Measurements from ENCODE around the gene FRG2B.
"Not testable (repeated sequence)": the region's sequence is repeated elsewhere in the genome, so short reads cannot be mapped to it uniquely, and the experiment has no call there.

Gene FRG2B

GRCh38 chr10:133622544-133622943 is 4.1 kb downstream of the FRG2B start:
- not testable (repeated sequence) for DNase-seq (ENCODE audit: low spot score); ATAC-seq (ENCODE audit: low read depth); H3K9me3 ChIP-seq (ENCODE audit: severe bottlenecking); H3K4me1 ChIP-seq (ENCODE audit: insufficient read depth, poor library complexity, severe bottlenecking); H3K27ac ChIP-seq (ENCODE audit: poor library complexity, severe bottlenecking); H3K36me3 ChIP-seq (ENCODE audit: low read depth); H3K4me3 ChIP-seq (ENCODE audit: severe bottlenecking)
- peaks cover 12% of the 10 kb centered on the region for H3K27me3 ChIP-seq (ENCODE audit: insufficient read depth, poor library complexity, severe bottlenecking)

- Histone ChIP-seq H3K36me3 (ENCODE audit: low read depth) (no peaks in the 10 kb centered on the region), H3K27me3 (ENCODE audit: insufficient read depth, poor library complexity, severe bottlenecking) (peaks cover 12% of the 10 kb centered on the region), H3K4me1 (ENCODE audit: insufficient read depth, poor library complexity, severe bottlenecking) (no peaks in the 10 kb centered on the region), H3K4me3 (ENCODE audit: severe bottlenecking) (no peak overlapping the region), H3K27ac (ENCODE audit: poor library complexity, severe bottlenecking) (no peak overlapping the region), H3K9me3 (ENCODE audit: severe bottlenecking) (no peaks in the 10 kb centered on the region)
- TF ChIP-seq, protein P1, sequence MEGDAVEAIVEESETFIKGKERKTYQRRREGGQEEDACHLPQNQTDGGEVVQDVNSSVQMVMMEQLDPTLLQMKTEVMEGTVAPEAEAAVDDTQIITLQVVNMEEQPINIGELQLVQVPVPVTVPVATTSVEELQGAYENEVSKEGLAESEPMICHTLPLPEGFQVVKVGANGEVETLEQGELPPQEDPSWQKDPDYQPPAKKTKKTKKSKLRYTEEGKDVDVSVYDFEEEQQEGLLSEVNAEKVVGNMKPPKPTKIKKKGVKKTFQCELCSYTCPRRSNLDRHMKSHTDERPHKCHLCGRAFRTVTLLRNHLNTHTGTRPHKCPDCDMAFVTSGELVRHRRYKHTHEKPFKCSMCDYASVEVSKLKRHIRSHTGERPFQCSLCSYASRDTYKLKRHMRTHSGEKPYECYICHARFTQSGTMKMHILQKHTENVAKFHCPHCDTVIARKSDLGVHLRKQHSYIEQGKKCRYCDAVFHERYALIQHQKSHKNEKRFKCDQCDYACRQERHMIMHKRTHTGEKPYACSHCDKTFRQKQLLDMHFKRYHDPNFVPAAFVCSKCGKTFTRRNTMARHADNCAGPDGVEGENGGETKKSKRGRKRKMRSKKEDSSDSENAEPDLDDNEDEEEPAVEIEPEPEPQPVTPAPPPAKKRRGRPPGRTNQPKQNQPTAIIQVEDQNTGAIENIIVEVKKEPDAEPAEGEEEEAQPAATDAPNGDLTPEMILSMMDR (IDR thresholded peaks at IDR 0.05; ENCODE audit: poor library complexity, severe bottlenecking): no peak
- ATAC-seq (ENCODE audit: low read depth) (no peak), DNase-seq (ENCODE audit: low spot score) (no peak)
Observed at GRCh38 chr10:133618851-133619250, 7.7 kb downstream of the FRG2B start.

DNA sequence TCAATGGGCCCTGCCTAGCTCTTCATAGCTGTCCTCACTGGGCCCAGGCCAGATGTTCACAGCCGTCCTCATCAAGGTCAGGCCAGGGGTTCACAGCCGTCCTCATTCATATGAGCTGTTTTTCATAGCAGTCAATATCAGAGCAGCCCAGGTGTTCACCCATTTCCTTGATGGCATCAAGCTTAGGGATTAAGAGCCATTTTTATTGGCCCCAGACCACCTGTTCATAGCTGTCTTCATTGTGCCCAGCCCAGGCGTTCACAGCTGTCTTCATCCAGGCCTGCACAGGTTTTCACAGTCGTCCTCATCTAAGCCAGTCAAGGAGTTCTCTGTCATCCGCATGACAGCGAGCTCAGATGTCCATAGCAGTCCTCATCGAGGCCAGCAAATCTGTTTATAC is 9.4 kb downstream of the FRG2B start:
- Histone ChIP-seq H3K9me3 (ENCODE audit: severe bottlenecking) (no peaks in the 10 kb centered on the region), H3K4me1 (ENCODE audit: insufficient read depth, poor library complexity, severe bottlenecking) (no peaks in the 10 kb centered on the region), H3K27me3 (ENCODE audit: insufficient read depth, poor library complexity, severe bottlenecking) (peaks cover 10% of the 10 kb centered on the region), H3K36me3 (ENCODE audit: low read depth) (no peaks in the 10 kb centered on the region), H3K27ac (ENCODE audit: poor library complexity, severe bottlenecking) (no peak overlapping the region), H3K4me3 (ENCODE audit: severe bottlenecking) (no peak overlapping the region)
- ATAC-seq (ENCODE audit: low read depth): no peak
- TF ChIP-seq, protein P1 (IDR thresholded peaks at IDR 0.05; ENCODE audit: poor library complexity, severe bottlenecking): no peak
- DNase-seq (ENCODE audit: low spot score): no peak

GRCh38 chr10:133616371-133617130 is 10.0 kb downstream of the FRG2B start:
- ATAC-seq (ENCODE audit: low read depth) (no peak), DNase-seq (ENCODE audit: low spot score) (no peak)
- Histone ChIP-seq H3K27ac (ENCODE audit: poor library complexity, severe bottlenecking) (no peak overlapping the region), H3K9me3 (ENCODE audit: severe bottlenecking) (no peaks in the 10 kb centered on the region), H3K4me1 (ENCODE audit: insufficient read depth, poor library complexity, severe bottlenecking) (no peaks in the 10 kb centered on the region), H3K36me3 (ENCODE audit: low read depth) (no peaks in the 10 kb centered on the region), H3K27me3 (ENCODE audit: insufficient read depth, poor library complexity, severe bottlenecking) (peaks cover 12% of the 10 kb centered on the region), H3K4me3 (ENCODE audit: severe bottlenecking) (no peak overlapping the region)
- TF ChIP-seq, protein P1 (IDR thresholded peaks at IDR 0.05; ENCODE audit: poor library complexity, severe bottlenecking): no peak

DNA sequence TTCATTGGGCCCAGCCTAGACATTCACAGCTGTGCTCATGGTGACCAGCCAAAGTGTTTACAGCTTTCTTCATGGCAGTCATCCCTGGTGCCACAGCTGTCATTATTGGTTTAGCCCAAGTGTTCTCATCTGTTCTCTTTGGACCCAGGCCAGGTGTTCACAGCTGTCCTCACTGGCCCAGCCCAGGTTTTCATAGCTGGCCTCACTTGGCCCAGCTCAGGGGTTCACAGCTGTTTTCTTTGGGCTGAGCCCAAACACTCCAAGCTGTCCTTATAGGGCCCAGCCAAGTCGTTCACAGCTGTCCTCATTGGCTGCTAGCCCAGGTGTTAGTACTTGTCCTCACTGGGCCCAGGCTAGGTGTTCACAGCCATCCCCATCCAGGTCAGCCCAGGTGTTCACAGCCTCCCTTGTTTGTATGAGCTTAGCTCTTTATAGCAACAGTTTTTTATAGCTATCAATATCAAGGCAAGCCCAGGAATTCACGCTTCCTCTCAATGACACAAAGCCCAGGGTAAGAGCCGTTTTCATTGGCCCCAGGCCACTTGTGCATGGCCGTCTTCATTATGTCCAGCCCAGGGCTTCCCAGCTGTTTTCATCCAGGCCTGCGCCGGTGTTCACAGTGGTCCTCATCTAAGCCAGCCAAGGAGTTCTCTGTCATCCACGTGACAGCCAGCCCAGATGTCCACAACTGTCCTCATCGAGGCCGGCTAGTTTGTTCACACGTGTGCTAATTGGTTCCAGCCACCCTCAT is 11.6 kb downstream of the FRG2B start:
- no peak for DNase-seq (ENCODE audit: low spot score)
- no peaks in the 10 kb centered on the region for H3K9me3 ChIP-seq (ENCODE audit: severe bottlenecking)

More for the DNA sequence above, 11.6 kb downstream of the FRG2B start:
- H3K27ac ChIP-seq (ENCODE audit: poor library complexity, severe bottlenecking): no peak overlapping the region
- H3K4me1 ChIP-seq (ENCODE audit: insufficient read depth, poor library complexity, severe bottlenecking): no peaks in the 10 kb centered on the region
- no peak for ATAC-seq (ENCODE audit: low read depth)
- H3K4me3 ChIP-seq (ENCODE audit: severe bottlenecking): no peak overlapping the region
- H3K27me3 ChIP-seq (ENCODE audit: insufficient read depth, poor library complexity, severe bottlenecking): peaks cover 10% of the 10 kb centered on the region
- no peaks in the 10 kb centered on the region for H3K36me3 ChIP-seq (ENCODE audit: low read depth)
- TF ChIP-seq, protein P1 (IDR thresholded peaks at IDR 0.05; ENCODE audit: poor library complexity, severe bottlenecking): no peak
